A673 (cell line): ENCODE results near the gene CTU1. TPM values are rescaled to one million over a fixed set of nuclear protein-coding genes. Genes with fewer than 3 reads are reported as not detected.

ENCODE experiments used
- BruUV-seq: library from RNA; stranded (reverse); fragments of 400-500 nt; replicated peaks from 2 replicates; lab custom pipeline; 2021; lab: Mats Ljungman, UMichigan
- CTCF ChIA-PET: fragments of 300-600 bp; sonication (Branson Sonifier 250); formaldehyde crosslinking; loops from one replicate; lab custom pipeline; 2022; ENCODE audit warnings: antibody characterized with exemption; lab: Charles Lee
- POLR2A ChIA-PET: fragments of 300-600 bp; sonication (Branson Sonifier 250); formaldehyde crosslinking; loops from one replicate; lab custom pipeline; 2022; ENCODE audit warnings: antibody characterized with exemption; ENCODE audit not compliant: low non-redundant PET; lab: Charles Lee
- DNase-seq: peaks from one replicate; pipeline ENCODE4 v3.0.0-alpha.2; 2015; ENCODE audit warnings: low spot score
- H3K27ac ChIP-seq: fragments of 200-600 bp; sonication (generic); 2 replicates; pipeline ENCODE4 v1.5.1; 2016; ENCODE audit warnings: mixed run types, low read depth, mild to moderate bottlenecking, mixed read lengths, antibody characterized with exemption, low read length; ENCODE audit not compliant: poor library complexity, severe bottlenecking
- H3K27me3 ChIP-seq: fragments of 200-600 bp; sonication (generic); replicated peaks from 2 replicates; pipeline ENCODE4 v1.6.1; 2017; ENCODE audit warnings: mixed run types, low read depth, mild to moderate bottlenecking, mixed read lengths, antibody characterized with exemption, low read length; ENCODE audit not compliant: insufficient read depth, poor library complexity
- H3K36me3 ChIP-seq: fragments of 200-600 bp; sonication (generic); 2 replicates; pipeline ENCODE4 v1.6.1; 2016; ENCODE audit warnings: mixed run types, mild to moderate bottlenecking, mixed read lengths, antibody characterized with exemption, low read length; ENCODE audit not compliant: insufficient read depth, poor library complexity, severe bottlenecking
- H3K4me1 ChIP-seq: fragments of 200-600 bp; sonication (generic); 2 replicates; pipeline ENCODE4 v1.6.1; 2017; ENCODE audit warnings: mixed run types, mild to moderate bottlenecking, mixed read lengths, antibody characterized with exemption, low read length; ENCODE audit not compliant: insufficient read depth, poor library complexity, severe bottlenecking
- H3K4me3 ChIP-seq: fragments of 200-600 bp; sonication (generic); 2 replicates; pipeline ENCODE4 v1.5.1; 2016; ENCODE audit warnings: low read depth, mixed run types, mild to moderate bottlenecking, mixed read lengths, low read length; ENCODE audit not compliant: poor library complexity, severe bottlenecking
- H3K9me3 ChIP-seq: fragments of 200-600 bp; sonication (generic); 2 replicates; pipeline ENCODE4 v1.6.1; 2016; ENCODE audit warnings: mixed run types, low read depth, mild to moderate bottlenecking, mixed read lengths, antibody characterized with exemption, low read length; ENCODE audit not compliant: poor library complexity, severe bottlenecking
- CTCF ChIP-seq: fragments of 300-800, 200-600 bp; sonication (generic); conservative IDR thresholded peaks from 2 replicates; pipeline ENCODE4 v1.5.1; 2017; ENCODE audit warnings: low read depth, mild to moderate bottlenecking, antibody characterized with exemption, low read length, moderate library complexity, mixed read lengths
- EZH2 ChIP-seq: fragments of 200-600 bp; sonication (generic); IDR thresholded peaks from 2 replicates; pipeline ENCODE4 v1.6.1; 2017; ENCODE audit warnings: borderline replicate concordance, low read depth, mild to moderate bottlenecking, mixed read lengths, antibody characterized with exemption, low read length; ENCODE audit not compliant: poor library complexity, severe bottlenecking
- intact Hi-C: fragments of 100-400 bp; cut with micrococcal nuclease; formaldehyde crosslinking; loops from one replicate; pipeline ENCODE4 v1.10.0; 2022; ENCODE audit not compliant: unreplicated experiment
- total RNA-seq: library from RNA; stranded (reverse); gene quantifications from 2 replicates; pipeline ENCODE4 v1.2.3, GENCODE V29; 2021

CTU1 gene
- total RNA-seq, 1 experiment from 2014 or later = 13.4 TPM

- TF ChIP-seq EZH2 = no peak
- TF ChIP-seq CTCF = no peak
- no peaks in the 10 kb centered on the region for H3K27me3 ChIP-seq
- H3K9me3 ChIP-seq = peaks cover 10% of the 10 kb centered on the region
- DNase-seq = no peak
- H3K27ac ChIP-seq = no peak overlapping the region
- intact Hi-C loops = no loop called here
- H3K36me3 ChIP-seq = no peaks in the 10 kb centered on the region
- no TSS peak for BruUV-seq
- no peak overlapping the region for H3K4me3 ChIP-seq
- ChIA-PET CTCF (no interaction called here), POLR2A (no interaction called here)
- H3K4me1 ChIP-seq = no peaks in the 10 kb centered on the region
These were observed 32.2 kb downstream of the CTU1 start for GRCh38 chr19:51075998-51076397.

GRCh38 chr19:51071095-51071405 is 37.2 kb downstream of the CTU1 start:
- Histone ChIP-seq H3K27me3 (peaks cover 14% of the 10 kb centered on the region), H3K9me3 (peaks cover 10% of the 10 kb centered on the region), H3K36me3 (no peaks in the 10 kb centered on the region), H3K27ac (no peak overlapping the region), H3K4me3 (no peak overlapping the region), H3K4me1 (no peaks in the 10 kb centered on the region)
- TF ChIP-seq CTCF = no peak
- TF ChIP-seq EZH2 = no peak
- CTCF ChIA-PET = no interaction called here
- no TSS peak for BruUV-seq
- DNase-seq = no peak
- intact Hi-C loops = no loop called here
- POLR2A ChIA-PET = no interaction called here

GRCh38 chr19:51070334-51071094 is 37.7 kb downstream of the CTU1 start:
- no peak overlapping the region for H3K4me3 ChIP-seq
- no peak overlapping the region for H3K27ac ChIP-seq
- TF ChIP-seq EZH2 (no peak), CTCF (no peak)
- no peaks in the 10 kb centered on the region for H3K4me1 ChIP-seq
- intact Hi-C loops = no loop called here
- peaks cover 19% of the 10 kb centered on the region for H3K27me3 ChIP-seq
- CTCF ChIA-PET = no interaction called here
- BruUV-seq = no TSS peak
- POLR2A ChIA-PET = no interaction called here
- peaks cover 10% of the 10 kb centered on the region for H3K9me3 ChIP-seq
- no peak for DNase-seq
- no peaks in the 10 kb centered on the region for H3K36me3 ChIP-seq
